Fibroblast of lung (primary cell): ENCODE results near the gene POLR1H.

Source experiments
- EZH2 ChIP-seq: IDR thresholded peaks from 2 replicates; pipeline ENCODE4 v1.5.1; 2012; ENCODE audit warnings: low read length, control low read depth, mild to moderate bottlenecking; ENCODE audit errors: missing control alignments
- TF ChIP-seq, protein P1 (sequence below), 2 donors: IDR thresholded peaks in 1 of 2; conservative IDR thresholded peaks in 1 of 2; 1 replicate in 1 of 2; 2 replicates in 1 of 2; pipeline ENCODE4 v1.5.1; 2011 to 2012; ENCODE audit warnings: low read length in 2 of 2, control low read depth in 1 of 2, inconsistent platforms in 1 of 2, low read depth in 1 of 2, mild to moderate bottlenecking in 1 of 2

DNA sequence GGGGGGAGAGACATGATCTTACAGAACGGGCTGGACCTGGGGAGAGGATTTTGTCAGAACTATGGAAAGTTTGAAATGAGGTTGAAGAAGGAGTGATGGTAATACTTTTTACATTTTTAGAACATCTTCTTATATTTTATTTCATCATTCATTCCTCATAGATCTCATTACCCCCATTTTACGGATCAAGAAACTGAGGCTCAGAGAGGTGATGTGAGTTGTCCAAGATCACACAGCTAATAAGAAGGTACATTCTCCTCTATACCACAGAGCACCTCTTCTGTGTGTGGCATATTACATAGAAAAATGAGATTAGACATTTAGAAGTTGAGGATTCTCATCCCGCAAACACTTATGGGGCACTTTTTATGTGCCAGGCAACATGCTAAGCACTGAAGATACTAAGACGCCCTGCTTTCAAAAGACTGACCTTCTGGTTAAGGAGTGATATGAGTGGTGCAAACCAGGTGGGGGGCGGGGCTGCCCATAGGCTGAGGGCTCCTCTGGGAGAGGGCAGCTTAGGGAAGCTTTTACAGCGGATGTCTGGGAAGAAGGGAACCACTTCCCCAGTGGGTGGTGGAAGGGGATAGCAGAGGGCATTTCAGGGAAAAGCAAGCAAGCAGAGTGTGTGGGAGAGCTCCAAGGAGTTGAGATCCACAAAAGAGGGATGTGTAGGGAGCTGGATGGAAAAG lies 31.9 kb downstream of the POLR1H start:
- TF ChIP-seq, protein P1, sequence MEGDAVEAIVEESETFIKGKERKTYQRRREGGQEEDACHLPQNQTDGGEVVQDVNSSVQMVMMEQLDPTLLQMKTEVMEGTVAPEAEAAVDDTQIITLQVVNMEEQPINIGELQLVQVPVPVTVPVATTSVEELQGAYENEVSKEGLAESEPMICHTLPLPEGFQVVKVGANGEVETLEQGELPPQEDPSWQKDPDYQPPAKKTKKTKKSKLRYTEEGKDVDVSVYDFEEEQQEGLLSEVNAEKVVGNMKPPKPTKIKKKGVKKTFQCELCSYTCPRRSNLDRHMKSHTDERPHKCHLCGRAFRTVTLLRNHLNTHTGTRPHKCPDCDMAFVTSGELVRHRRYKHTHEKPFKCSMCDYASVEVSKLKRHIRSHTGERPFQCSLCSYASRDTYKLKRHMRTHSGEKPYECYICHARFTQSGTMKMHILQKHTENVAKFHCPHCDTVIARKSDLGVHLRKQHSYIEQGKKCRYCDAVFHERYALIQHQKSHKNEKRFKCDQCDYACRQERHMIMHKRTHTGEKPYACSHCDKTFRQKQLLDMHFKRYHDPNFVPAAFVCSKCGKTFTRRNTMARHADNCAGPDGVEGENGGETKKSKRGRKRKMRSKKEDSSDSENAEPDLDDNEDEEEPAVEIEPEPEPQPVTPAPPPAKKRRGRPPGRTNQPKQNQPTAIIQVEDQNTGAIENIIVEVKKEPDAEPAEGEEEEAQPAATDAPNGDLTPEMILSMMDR (conservative IDR thresholded peaks at IDR 0.05 in 1 of 2, IDR thresholded peaks at IDR 0.05 in 1 of 2; ENCODE audit: low read depth in 1 of 2, low read length in 2 of 2): no peak
- no peak for TF ChIP-seq EZH2
